NCI-H128 (cell line): ENCODE measurements around the gene PTPRU.

Experiments
- DNase-seq: peaks from one replicate; lab custom pipeline; 2025; ENCODE audit not compliant: unreplicated experiment; lab: John Stamatoyannopoulos, UW

PTPRU gene

DNA sequence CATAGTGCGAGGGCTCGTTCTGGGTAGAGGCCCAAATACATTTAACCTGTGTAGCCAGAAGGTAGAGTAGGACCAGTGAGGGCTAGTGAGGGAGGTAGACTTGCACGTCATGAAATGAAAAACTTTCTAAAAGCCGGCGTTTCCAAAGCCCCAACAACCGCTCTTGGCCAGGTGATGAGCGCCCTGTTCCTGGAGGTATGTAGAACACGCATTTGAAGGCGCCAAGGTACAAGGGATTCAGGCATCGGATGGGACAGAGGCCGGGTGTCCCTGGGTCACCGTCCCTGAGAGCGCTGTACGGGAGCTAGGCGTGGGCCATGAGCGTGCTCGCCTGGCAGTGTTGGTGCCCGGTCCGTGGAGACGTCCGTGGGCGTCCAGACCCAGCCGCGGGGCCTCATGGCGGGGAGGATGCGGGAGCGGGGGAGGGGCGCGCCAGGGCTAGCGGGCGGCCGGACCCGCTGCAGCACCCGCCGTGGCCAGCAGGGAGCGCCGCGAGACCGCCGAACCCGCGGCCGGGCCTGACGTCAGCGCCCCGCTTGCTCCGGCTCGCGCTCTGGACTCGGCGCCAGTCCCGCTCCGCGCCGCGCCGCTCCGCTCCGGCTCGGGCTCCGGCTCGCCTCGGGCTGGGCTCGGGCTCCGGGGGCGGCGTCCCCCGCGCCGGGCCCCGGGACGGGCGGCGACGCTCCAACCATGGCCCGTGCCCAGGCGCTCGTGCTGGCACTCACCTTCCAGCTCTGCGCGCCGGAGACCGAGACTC is at the start of gene PTPRU:
PTPRU (plus strand) TSS at position 568 of the 757 bp plus-strand sequence; CDS start at position 691, 123 bp downstream.
- DNase-seq: peak; percentile 58

DNA sequence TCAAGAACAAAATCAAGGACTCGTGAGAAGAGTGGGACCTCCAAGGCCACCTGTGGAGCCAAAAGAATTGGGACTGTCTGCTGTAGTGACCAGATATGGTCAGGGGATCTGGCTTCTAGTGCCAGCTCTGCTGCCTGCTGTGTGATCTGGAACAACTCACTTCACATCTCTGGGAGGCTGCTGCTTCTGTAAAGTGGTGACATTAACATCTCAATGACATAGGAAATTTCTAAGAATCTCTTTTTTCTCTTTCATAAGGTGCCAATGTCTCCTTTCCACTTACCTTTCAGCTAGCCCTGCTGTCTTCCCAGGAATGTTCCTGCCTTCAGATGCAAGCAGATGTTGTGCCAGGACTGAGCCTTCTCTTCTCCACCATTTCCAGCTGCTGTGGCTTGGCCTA is 49.6 kb upstream of the PTPRU start:
- DNase-seq: no peak

DNA sequence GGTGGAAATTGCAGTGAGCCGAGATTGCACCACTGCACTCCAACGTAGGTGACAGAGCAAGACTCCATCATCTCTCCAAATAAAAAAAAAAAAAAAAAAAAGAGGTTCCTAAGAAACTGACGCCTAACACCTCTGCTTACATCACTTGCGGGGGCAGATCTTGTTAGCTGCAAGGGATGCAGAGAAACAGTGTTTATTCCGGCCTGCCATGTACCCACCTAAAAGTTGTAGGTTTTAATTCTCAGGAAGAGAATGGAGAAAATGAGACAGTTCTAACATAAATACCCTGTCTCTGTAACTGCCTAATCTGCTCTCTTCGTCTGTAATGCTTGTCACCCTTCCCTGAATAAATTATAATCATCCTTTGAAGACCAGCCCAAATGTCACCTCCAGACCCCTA is 45.6 kb upstream of the PTPRU start:
- no peak for DNase-seq

DNA sequence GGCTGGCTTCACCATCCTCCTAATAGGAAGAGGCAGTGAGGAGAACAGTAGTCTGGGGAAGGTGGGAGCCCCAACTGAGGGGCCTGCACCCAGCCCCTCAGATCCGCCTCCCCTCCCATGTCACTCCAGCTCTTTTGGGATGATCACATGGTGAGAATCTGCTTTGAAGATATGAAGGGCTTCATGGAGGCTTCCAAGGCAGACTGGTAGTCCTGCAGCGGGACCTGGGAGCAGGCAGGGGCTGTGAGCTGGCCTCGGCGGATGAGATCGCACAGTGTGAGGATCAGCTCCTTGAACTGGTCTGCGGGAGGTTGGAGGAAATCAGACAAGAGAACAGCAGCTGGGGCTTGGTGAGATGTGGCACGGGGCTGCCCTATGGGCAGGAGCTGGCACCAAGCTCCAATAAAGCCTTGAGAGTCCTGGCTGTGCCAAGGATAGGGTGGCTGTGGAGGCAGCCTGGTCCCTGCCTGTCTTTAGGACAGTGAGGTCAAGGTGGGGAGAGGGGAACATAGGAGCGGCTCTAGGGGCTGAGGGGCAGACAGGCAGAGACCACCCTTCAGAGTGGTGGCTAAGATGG is 42.4 kb upstream of the PTPRU start:
- no peak for DNase-seq

DNA sequence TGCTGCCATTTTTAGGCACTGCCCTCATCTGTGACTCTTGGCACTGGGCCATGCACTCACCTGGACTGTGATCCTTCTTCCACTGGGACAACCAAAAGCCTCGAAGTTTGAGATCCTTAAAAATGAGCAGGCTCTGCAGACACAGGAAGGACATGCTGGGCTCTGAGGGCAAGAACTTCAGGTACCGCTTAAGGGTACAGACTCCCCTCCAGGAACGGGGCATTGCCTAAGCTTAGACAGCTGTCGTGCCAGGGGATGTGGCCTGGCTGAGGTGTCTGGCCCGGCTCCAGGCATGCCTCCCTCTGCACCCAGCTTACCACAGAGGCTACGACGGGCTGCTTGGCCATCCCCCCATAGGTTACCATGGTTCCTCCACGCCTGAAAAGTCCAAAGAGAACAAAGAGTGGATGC is 40.4 kb upstream of the PTPRU start:
- DNase-seq: no peak

- no peak for DNase-seq
These were observed 39.3 kb upstream of the PTPRU start for GRCh38 chr1:29196863-29197589.

GRCh38 chr1:29197590-29197924 is 38.8 kb upstream of the PTPRU start:
- DNase-seq: no peak

- DNase-seq: no peak
These were observed 38.3 kb upstream of the PTPRU start for GRCh38 chr1:29197993-29198392.

DNA sequence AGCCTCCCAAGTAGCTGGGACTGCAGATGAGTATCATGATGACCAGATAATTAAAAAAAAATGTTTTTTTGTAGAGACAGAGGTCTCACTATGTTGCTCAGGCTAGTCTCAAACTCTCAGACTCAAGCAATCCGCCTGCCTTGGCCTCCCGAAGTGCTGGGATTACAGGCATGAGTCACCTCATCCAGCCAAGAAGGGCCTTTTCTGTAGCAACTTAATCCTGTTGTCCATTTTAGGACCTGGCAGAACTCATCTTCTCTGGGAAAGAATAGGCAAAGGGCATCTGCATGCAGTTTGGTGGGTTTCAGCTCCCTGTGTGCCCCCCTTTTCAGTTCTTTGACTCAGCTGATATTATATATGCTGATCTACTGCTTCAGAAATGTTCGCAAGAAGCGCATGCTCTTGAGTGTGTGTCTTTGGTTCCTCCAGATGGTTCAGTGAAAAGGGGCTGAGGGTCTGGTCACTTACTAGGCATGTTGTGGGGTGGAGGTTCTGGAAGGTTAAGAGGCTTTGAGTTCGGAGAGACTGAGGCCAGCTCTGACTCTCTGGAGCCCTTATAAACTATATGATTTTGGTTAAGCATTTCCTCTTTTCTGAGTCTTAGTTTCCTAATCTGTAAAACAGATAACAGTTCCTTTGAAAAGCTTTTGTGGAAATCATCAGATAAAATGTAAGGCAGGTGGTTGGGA is 35.3 kb upstream of the PTPRU start:
- DNase-seq: no peak

- DNase-seq: no peak
These were observed 34.7 kb upstream of the PTPRU start for GRCh38 chr1:29201595-29202051.

DNA sequence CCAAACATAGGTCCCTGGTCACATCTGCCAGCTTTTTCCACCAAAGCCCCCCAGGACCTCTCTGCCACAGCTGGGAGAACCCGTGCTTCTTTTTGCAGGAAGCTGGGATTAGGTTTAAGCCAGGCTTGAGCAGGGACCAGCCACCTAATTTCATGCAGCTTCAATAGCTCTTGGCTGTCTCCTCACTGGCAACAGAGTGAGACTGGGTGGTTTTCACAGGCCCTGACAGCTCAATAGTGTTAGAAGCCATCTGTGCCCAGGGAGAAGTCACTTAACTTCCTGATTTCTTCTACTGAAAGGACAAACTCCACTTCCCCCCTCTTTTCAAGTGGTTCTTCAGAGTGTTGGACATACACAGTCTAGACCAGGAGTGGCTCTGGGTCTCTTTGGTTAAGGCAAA is 34.3 kb upstream of the PTPRU start:
- no peak for DNase-seq

- DNase-seq: peak; percentile 88
These were observed 33.6 kb upstream of the PTPRU start for GRCh38 chr1:29202584-29203340.

- DNase-seq: no peak
These were observed 27.9 kb upstream of the PTPRU start for GRCh38 chr1:29208442-29208841.

- DNase-seq: no peak
These were observed 27.1 kb upstream of the PTPRU start for GRCh38 chr1:29209173-29209572.

GRCh38 chr1:29210278-29211085 is 25.8 kb upstream of the PTPRU start:
- no peak for DNase-seq

DNA sequence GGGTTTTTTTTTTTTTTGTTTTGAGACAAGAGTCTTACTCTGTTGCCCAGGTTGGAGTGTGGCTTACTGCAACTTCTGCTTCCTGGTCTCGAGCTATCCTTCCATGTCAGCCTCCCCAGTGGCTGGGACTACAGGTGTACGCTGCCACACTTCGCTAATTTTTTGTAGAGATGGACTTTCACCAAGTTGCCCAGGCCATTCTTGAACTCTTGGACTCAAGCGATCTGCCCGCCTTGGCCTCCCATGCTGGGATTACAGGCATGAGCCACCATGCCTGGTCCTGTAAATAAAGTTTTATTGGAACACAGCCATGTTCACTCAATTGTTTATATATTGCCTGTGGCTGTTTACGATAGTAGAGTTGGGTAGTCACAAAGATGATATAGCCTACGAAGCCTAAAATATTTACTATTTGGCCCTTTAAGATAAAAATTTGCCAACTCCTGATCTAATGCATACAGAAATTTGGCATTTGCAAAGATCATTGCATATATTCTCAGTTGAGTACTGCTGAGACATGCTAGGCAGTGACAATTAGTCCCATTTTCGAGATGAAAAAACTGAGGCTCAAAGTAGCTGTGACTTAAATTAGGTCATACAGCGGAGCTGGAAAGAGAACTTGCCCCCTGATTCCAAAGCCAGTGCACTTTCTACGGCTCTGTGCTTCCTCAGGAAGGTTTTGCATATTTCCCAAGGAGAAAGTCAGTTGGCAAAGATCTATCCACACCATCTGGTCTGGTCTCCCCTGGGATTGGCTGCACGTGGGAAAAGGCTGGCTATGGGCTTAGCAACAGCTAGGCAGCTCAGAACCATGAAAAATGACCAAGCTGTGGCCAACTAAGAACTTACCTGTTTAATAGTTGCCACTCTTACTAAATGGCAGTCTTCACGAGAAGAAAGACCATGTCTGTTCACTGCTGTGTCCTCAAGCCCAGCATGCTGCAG is 25.0 kb upstream of the PTPRU start:
- DNase-seq: no peak

DNA sequence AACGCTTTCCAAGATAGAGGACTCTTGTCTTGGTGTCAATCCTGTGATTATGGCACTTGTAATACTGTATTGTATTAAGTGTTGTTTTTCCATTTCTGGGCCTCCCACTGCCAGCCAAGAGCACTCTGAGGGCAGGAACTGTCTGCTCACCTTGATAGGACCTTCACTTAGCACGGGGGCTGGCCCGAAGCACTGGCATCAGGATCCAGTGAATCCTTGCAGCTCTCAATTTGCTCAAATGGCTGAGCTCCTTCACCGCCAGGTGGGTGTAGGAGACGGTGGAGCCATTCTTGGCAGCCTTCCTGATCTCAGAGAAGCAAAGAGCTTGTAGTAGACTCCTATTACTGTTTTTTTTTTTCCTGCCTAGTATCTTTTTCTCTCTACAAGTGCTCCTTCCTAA is 23.3 kb upstream of the PTPRU start:
- DNase-seq: peak; percentile 44

GRCh38 chr1:29217633-29218032 is 18.7 kb upstream of the PTPRU start:
- DNase-seq: no peak

DNA sequence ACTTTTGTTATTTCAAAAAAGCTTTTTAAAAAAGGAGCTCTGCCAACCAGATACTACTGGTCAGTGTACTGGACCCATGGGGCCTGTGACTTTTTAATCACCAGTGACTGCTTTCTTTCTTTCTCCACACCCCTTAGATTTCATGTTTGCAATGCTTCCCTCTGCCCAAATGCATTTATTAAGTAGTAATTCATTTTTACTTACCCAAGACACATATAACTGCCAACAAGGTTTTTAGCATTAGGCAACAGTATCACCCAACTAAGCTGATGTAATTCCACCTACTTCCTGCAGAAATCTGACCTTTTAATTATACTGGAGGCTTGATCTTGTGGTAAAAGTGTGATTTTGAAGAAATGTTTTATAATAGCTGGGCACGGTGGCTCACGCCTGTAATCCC is 18.1 kb upstream of the PTPRU start:
- DNase-seq: no peak
